ENCODE measurements around the gene HABP2.

HABP2 gene

GRCh38 chr10:113631684-113632367 lies 79.0 kb downstream of the HABP2 start:
- Histone ChIP-seq H3K27me3 (ENCODE audit: insufficient read depth, low read depth, severe bottlenecking) (no peaks in the 10 kb centered on the region), H3K9me3 (ENCODE audit: severe bottlenecking) (no peaks in the 10 kb centered on the region), H3K36me3 (no peaks in the 10 kb centered on the region), H3K4me3 (ENCODE audit: low read depth, low read length) (no peak overlapping the region), H3K27ac (no peak overlapping the region)
- DNase-seq: no peak
- TF ChIP-seq CTCF (IDR thresholded peaks at IDR 0.05; ENCODE audit: low read depth, low read length): no peak
